ENCODE data around the gene ZNF862.

ZNF862 gene

DNA sequence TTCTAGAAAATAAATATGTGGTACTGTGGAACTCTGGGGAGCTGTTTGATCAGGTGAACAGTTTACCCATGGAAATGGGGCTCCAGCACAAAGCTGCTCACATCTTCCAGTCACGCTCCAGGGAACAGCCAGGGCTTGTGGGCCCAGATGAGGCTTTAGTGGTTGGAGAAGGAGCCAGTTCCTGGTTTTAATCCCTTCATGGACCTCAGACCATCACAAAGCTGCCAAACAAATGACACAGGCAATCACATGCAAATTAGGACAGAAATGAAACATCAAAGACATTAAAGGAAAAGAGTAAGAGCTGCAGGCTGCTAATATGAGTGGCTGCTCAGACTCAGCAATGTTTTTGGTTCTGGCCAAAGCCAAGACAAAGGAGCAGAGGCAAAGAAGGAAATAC lies 33.4 kb downstream of the ZNF862 start:
- H3K27me3 ChIP-seq (ENCODE audit: control insufficient read depth in 2 of 2, insufficient read depth in 2 of 2, low read length in 2 of 2), result no peaks in the 10 kb centered on the region
- no peak overlapping the region for H3K27ac ChIP-seq (ENCODE audit: low read depth in 2 of 2, low read length in 2 of 2)
- no peaks in the 10 kb centered on the region for H3K36me3 ChIP-seq (ENCODE audit: control insufficient read depth in 2 of 2, insufficient read depth in 2 of 2, low read length in 2 of 2)
- H3K4me1 ChIP-seq (ENCODE audit: control insufficient read depth in 2 of 2, insufficient read depth in 2 of 2, low read length in 2 of 2), result peaks cover 5 to 21% of the 10 kb centered on the region in 2 donors
- no peak overlapping the region for H3K9ac ChIP-seq (ENCODE audit: low read depth in 1 of 2, low read length in 2 of 2)
- H3K9me3 ChIP-seq (ENCODE audit: control insufficient read depth in 2 of 2, low read length in 2 of 2), result no peaks in the 10 kb centered on the region
- H3K4me3 ChIP-seq (ENCODE audit: low read length in 2 of 2), result no peak overlapping the region

DNA sequence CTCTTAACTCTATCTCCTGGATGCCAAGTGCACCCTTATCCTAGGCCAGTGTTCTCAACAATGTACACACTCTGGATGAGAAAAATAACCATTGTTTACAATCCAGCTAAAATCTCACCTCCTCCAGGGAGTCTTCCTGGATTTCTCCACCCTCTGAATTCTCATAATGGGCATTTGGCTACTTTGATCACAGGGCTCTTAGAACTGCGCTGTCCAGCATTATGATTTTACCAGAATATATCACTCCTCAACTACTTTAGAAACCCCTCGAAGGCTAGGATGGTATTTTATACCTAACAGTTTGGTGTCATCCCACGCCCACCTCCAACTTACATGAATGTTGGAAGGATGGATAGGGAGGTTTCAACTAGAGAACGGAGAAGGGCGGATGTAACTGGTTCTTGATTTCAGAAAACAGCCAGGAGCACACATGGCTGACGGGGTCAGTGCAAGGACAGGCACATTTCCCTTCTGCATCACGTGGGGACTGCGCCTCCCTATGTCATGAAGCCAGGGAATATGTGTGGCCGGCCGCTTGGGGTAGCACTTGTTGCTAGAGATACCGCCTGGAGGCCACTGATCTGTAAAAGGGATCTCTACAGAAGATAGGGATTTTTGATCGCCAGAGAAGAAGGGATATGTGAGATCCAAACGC lies 34.4 kb downstream of the ZNF862 start:
- peak overlapping the region; percentile 68 to 76 for H3K4me3 ChIP-seq (ENCODE audit: low read length in 2 of 2)
- H3K4me1 ChIP-seq (ENCODE audit: control insufficient read depth in 2 of 2, insufficient read depth in 2 of 2, low read length in 2 of 2), result peaks cover 5 to 21% of the 10 kb centered on the region in 2 donors
- no peaks in the 10 kb centered on the region for H3K36me3 ChIP-seq (ENCODE audit: control insufficient read depth in 2 of 2, insufficient read depth in 2 of 2, low read length in 2 of 2)
- H3K9me3 ChIP-seq (ENCODE audit: control insufficient read depth in 2 of 2, low read length in 2 of 2), result no peaks in the 10 kb centered on the region
- H3K27me3 ChIP-seq (ENCODE audit: control insufficient read depth in 2 of 2, insufficient read depth in 2 of 2, low read length in 2 of 2), result no peaks in the 10 kb centered on the region
- H3K27ac ChIP-seq (ENCODE audit: low read depth in 2 of 2, low read length in 2 of 2), result peak overlapping the region; percentile 64 to 82
- peak overlapping the region; percentile 14 to 80 for H3K9ac ChIP-seq (ENCODE audit: low read depth in 1 of 2, low read length in 2 of 2)

DNA sequence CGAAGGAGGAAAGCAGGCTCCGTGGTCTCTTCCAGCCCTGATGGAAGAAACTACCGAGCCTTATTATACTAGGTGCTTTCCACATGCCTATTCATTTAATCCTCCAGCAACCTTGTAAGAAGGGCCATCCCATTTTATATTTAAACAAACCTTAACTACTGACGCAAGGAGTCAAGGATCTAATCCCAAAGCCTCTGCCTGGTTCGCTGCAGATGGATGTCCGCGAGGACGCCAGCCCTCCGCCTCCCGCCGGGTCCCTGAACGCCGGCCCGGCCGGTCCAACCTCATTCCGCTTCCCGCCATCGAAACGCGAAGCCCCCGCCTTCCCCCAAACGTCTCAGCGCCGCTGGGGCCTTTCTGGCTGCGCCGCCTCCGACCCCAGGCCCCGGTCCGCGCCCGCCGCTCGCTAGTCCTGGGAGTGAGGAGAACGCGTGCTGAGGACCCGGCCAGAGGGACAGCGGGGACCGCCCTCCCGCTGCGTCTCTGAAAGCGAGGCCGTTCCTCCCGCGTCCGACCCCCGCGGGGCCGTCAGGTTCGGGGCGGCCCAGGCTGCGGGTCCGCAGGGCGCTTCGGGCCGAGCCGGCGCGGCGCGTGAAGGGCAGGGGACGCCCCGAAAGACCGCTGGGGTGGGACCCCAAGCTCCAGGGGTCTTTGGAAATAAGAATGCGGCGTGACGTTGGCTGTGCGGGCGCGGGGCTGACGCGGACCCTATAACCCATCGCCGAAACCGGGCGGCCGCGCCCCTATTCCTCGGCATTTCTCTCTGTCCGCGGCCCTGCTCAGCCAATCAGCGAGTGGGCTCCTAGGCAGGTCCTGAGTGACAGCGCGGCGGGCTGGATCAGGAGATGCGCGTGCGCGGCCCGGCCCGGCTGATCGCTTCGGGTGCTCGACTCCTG lies 35.1 kb downstream of the ZNF862 start, which contains the start of gene ATP6V0E2:
ATP6V0E2 (plus strand) TSS at position 896 of the 896 bp plus-strand sequence. CDS start 97 bp downstream, outside the sequence.
- Histone ChIP-seq H3K4me1 (ENCODE audit: control insufficient read depth in 2 of 2, insufficient read depth in 2 of 2, low read length in 2 of 2) (peaks cover 5 to 21% of the 10 kb centered on the region in 2 donors), H3K36me3 (ENCODE audit: control insufficient read depth in 2 of 2, insufficient read depth in 2 of 2, low read length in 2 of 2) (no peaks in the 10 kb centered on the region), H3K4me3 (ENCODE audit: low read length in 2 of 2) (peak within 1 kb of the TSS; percentile 68 to 76), H3K27ac (ENCODE audit: low read depth in 2 of 2, low read length in 2 of 2) (peak within 1 kb of the TSS; percentile 64 to 82), H3K9ac (ENCODE audit: low read depth in 1 of 2, low read length in 2 of 2) (peak within 1 kb of the TSS; percentile 70 to 80), H3K27me3 (ENCODE audit: control insufficient read depth in 2 of 2, insufficient read depth in 2 of 2, low read length in 2 of 2) (no peaks in the 10 kb centered on the region), H3K9me3 (ENCODE audit: control insufficient read depth in 2 of 2, low read length in 2 of 2) (no peaks in the 10 kb centered on the region)

DNA sequence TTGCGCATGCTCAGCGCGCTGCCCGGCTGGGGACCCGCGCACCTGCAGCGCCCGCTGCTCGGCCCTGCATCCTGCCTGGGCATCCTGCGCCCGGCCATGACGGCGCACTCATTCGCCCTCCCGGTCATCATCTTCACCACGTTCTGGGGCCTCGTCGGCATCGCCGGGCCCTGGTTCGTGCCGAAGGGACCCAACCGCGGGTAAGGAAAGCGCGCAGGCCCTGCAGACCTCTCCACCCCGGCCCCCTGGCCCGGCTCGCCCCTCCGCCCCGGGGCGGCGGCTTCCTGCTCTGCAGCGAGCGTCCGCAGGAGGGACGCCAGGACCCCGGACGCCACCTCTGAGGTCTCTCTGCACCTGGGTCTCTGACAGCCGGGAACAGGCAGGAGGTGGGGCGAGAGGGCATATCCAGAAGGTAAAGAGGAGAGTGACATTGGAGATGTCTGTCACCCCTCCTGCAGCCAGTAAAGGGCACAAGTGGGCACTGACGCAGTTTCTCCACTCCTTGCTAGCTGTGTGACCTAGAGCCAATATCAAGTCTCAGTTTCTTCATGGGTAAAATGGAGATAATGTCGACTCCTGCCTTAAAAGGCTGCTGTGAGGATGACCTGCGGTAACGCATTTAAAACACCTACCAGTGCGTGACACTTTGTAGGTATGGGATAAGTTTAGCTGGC lies 35.9 kb downstream of the ZNF862 start:
- H3K9ac ChIP-seq (ENCODE audit: low read depth in 1 of 2, low read length in 2 of 2), result peak overlapping the region; percentile 63 to 80
- H3K27ac ChIP-seq (ENCODE audit: low read depth in 2 of 2, low read length in 2 of 2), result peak overlapping the region in 1 of 2 donors; percentile 82

DNA sequence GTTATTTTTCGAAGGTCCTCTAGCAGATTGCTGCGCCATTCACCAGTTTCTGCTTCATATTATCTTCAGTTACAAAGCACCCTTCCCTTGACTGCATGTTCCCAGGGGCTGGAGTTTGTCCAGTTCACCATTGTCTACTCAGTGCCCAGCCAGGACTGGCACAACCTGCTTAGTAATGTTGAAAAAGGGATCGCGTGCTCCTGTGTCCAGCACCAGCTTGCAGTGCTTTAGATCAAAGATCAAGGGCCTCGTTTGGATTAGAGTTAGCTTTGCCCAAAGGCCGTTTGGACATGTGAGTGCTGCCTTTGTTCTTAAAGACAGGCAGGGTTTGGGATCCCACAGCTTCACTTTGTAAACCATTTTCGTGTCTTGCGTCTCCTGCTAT lies 36.5 kb downstream of the ZNF862 start:
- no peaks in the 10 kb centered on the region for H3K27me3 ChIP-seq (ENCODE audit: control insufficient read depth in 2 of 2, insufficient read depth in 2 of 2, low read length in 2 of 2)
- no peak overlapping the region for H3K27ac ChIP-seq (ENCODE audit: low read depth in 2 of 2, low read length in 2 of 2)
- no peaks in the 10 kb centered on the region for H3K36me3 ChIP-seq (ENCODE audit: control insufficient read depth in 2 of 2, insufficient read depth in 2 of 2, low read length in 2 of 2)
- H3K4me1 ChIP-seq (ENCODE audit: control insufficient read depth in 2 of 2, insufficient read depth in 2 of 2, low read length in 2 of 2), result peaks cover 5 to 16% of the 10 kb centered on the region in 2 donors
- no peaks in the 10 kb centered on the region for H3K9me3 ChIP-seq (ENCODE audit: control insufficient read depth in 2 of 2, low read length in 2 of 2)
- H3K4me3 ChIP-seq (ENCODE audit: low read length in 2 of 2), result peak overlapping the region in 1 of 2 donors; percentile 76
- peak overlapping the region in 1 of 2 donors; percentile 63 for H3K9ac ChIP-seq (ENCODE audit: low read depth in 1 of 2, low read length in 2 of 2)

More for the DNA sequence above, 35.9 kb downstream of the ZNF862 start:
- no peaks in the 10 kb centered on the region for H3K27me3 ChIP-seq (ENCODE audit: control insufficient read depth in 2 of 2, insufficient read depth in 2 of 2, low read length in 2 of 2)
- peak overlapping the region; percentile 68 to 76 for H3K4me3 ChIP-seq (ENCODE audit: low read length in 2 of 2)
- no peaks in the 10 kb centered on the region for H3K9me3 ChIP-seq (ENCODE audit: control insufficient read depth in 2 of 2, low read length in 2 of 2)
- H3K4me1 ChIP-seq (ENCODE audit: control insufficient read depth in 2 of 2, insufficient read depth in 2 of 2, low read length in 2 of 2), result peaks cover 5 to 20% of the 10 kb centered on the region in 2 donors
- no peaks in the 10 kb centered on the region for H3K36me3 ChIP-seq (ENCODE audit: control insufficient read depth in 2 of 2, insufficient read depth in 2 of 2, low read length in 2 of 2)

DNA sequence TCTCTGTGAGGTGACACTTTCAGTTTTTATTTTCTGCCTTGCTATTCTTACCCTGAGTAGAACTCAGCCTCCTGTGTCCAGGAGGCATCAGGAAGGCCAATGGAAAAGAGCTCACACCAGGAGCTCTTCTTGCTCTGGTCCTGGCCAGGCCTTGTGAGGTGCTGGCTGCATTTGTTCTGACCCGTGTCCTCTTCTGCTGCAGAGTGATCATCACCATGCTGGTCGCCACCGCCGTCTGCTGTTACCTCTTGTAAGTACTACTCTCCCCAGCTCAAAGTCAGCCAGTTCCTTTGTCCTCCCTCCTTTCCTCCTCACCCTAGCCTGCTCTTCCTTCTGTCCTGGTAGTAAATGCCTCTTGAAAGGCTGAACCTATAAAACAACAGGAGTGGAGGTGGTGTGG lies 37.2 kb downstream of the ZNF862 start:
- H3K27ac ChIP-seq (ENCODE audit: low read depth in 2 of 2, low read length in 2 of 2), result no peak overlapping the region
- H3K36me3 ChIP-seq (ENCODE audit: control insufficient read depth in 2 of 2, insufficient read depth in 2 of 2, low read length in 2 of 2), result no peaks in the 10 kb centered on the region
- H3K9me3 ChIP-seq (ENCODE audit: control insufficient read depth in 2 of 2, low read length in 2 of 2), result no peaks in the 10 kb centered on the region
- H3K27me3 ChIP-seq (ENCODE audit: control insufficient read depth in 2 of 2, insufficient read depth in 2 of 2, low read length in 2 of 2), result no peaks in the 10 kb centered on the region
- H3K4me3 ChIP-seq (ENCODE audit: low read length in 2 of 2), result no peak overlapping the region
- no peak overlapping the region for H3K9ac ChIP-seq (ENCODE audit: low read depth in 1 of 2, low read length in 2 of 2)
- H3K4me1 ChIP-seq (ENCODE audit: control insufficient read depth in 2 of 2, insufficient read depth in 2 of 2, low read length in 2 of 2), result peaks cover 5 to 16% of the 10 kb centered on the region in 2 donors

DNA sequence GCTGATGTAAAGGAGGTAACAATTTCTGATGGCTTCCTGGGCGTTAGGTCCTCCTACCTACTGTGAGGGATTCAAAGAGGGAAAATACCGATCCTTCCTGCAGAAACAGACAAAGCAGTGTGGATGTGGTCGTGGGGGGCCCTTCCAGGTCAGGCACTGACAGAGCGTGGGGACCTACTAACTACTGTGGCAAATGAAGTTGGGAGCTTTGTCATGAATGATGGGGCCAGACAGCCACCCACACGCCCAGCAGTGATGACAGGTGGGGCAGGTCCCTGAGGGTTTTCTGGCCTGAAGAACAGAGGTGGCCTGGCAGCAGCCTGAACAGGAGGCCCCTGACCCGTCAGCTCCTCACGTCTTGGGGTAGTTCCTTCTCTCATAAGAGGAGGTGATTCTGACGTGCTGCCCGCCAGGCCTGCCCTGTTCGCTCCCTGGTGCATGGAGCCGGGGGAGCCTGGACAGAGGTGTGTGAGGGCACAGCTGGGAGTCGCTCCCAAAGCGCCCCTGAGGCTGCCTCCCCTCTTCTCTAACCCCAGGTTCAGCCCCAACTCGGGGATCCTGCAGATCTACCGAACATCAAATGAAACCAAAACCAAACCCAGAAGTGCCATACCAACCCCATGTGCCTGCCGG lies 39.8 kb downstream of the ZNF862 start:
- Histone ChIP-seq H3K36me3 (ENCODE audit: control insufficient read depth in 2 of 2, insufficient read depth in 2 of 2, low read length in 2 of 2) (no peaks in the 10 kb centered on the region), H3K4me3 (ENCODE audit: low read length in 2 of 2) (no peak overlapping the region), H3K9me3 (ENCODE audit: control insufficient read depth in 2 of 2, low read length in 2 of 2) (no peaks in the 10 kb centered on the region), H3K4me1 (ENCODE audit: control insufficient read depth in 2 of 2, insufficient read depth in 2 of 2, low read length in 2 of 2) (peaks cover 1 to 8% of the 10 kb centered on the region in 2 donors), H3K27me3 (ENCODE audit: control insufficient read depth in 2 of 2, insufficient read depth in 2 of 2, low read length in 2 of 2) (no peaks in the 10 kb centered on the region), H3K9ac (ENCODE audit: low read depth in 1 of 2, low read length in 2 of 2) (no peak overlapping the region), H3K27ac (ENCODE audit: low read depth in 2 of 2, low read length in 2 of 2) (peak overlapping the region; percentile 48 to 52)

DNA sequence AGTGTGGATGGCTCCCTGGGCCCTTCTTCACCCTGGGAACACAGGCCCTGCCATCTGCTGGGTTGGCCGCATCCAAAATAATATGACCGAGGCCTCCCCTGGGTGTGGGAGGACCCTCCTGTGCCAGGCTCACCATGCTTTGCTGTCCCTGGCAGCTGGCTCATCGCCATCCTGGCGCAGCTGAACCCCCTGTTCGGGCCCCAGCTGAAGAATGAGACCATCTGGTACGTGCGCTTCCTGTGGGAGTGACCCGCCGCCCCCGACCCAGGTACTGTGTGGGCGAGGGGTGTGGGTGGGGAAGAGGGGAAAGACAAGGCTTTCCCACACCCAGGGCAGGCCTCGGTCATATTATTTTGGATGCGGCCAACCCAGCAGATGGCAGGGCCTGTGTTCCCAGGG lies 40.3 kb downstream of the ZNF862 start:
- Histone ChIP-seq H3K4me1 (ENCODE audit: control insufficient read depth in 2 of 2, insufficient read depth in 2 of 2, low read length in 2 of 2) (peaks cover 3 to 6% of the 10 kb centered on the region in 2 donors), H3K27me3 (ENCODE audit: control insufficient read depth in 2 of 2, insufficient read depth in 2 of 2, low read length in 2 of 2) (no peaks in the 10 kb centered on the region), H3K36me3 (ENCODE audit: control insufficient read depth in 2 of 2, insufficient read depth in 2 of 2, low read length in 2 of 2) (no peaks in the 10 kb centered on the region)

DNA sequence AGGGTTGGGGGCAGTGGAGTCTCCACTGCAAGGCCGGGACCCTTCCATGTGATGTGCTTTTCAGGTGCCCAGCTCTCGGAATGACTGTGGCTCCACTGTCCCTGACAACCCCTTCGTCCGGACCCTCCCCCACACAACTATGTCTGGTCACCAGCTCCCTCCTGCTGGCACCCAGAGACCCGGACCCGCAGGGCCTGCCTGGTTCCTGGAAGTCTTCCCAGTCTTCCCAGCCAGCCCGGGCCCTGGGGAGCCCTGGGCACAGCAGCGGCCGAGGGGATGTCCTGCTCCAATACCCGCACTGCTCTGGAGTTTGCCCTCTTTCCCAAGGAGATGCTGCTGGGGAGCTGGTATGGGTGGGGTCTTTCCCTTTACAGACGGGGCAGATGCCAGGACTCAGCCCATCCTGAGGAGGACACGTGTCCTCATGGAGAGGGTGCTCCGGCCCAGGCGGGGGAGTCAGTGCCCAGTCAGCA lies 41.1 kb downstream of the ZNF862 start:
- Histone ChIP-seq H3K27ac (ENCODE audit: low read depth in 2 of 2, low read length in 2 of 2) (no peak overlapping the region), H3K9ac (ENCODE audit: low read depth in 1 of 2, low read length in 2 of 2) (no peak overlapping the region), H3K4me1 (ENCODE audit: control insufficient read depth in 2 of 2, insufficient read depth in 2 of 2, low read length in 2 of 2) (peaks cover 3 to 9% of the 10 kb centered on the region in 2 donors), H3K4me3 (ENCODE audit: low read length in 2 of 2) (no peak overlapping the region), H3K9me3 (ENCODE audit: control insufficient read depth in 2 of 2, low read length in 2 of 2) (no peaks in the 10 kb centered on the region), H3K36me3 (ENCODE audit: control insufficient read depth in 2 of 2, insufficient read depth in 2 of 2, low read length in 2 of 2) (no peaks in the 10 kb centered on the region), H3K27me3 (ENCODE audit: control insufficient read depth in 2 of 2, insufficient read depth in 2 of 2, low read length in 2 of 2) (no peaks in the 10 kb centered on the region)

More for the DNA sequence above, 40.3 kb downstream of the ZNF862 start:
- H3K9ac ChIP-seq (ENCODE audit: low read depth in 1 of 2, low read length in 2 of 2), result no peak overlapping the region
- H3K4me3 ChIP-seq (ENCODE audit: low read length in 2 of 2), result no peak overlapping the region
- H3K27ac ChIP-seq (ENCODE audit: low read depth in 2 of 2, low read length in 2 of 2), result peak overlapping the region in 1 of 2 donors; percentile 52
- no peaks in the 10 kb centered on the region for H3K9me3 ChIP-seq (ENCODE audit: control insufficient read depth in 2 of 2, low read length in 2 of 2)

Data from mucosa of rectum (tissue), 2 donors.